ENCODE data around the gene EIF1AY. TPM values are rescaled to one million over a fixed set of nuclear protein-coding genes. Genes with fewer than 3 reads are reported as not detected.
A peak's percentile ranks its signal among the peaks of the same experiment; 100 is the strongest.

Gene EIF1AY
- total RNA-seq, 1 donor from 2014 or later, result 35.8 TPM

GRCh38 chrY:20559873-20560512 is 15.6 kb upstream of the EIF1AY start:
- no peaks in the 10 kb centered on the region for H3K4me1 Mint-ChIP-seq
- no peak overlapping the region for H3K4me3 Mint-ChIP-seq
- no peaks in the 10 kb centered on the region for H3K36me3 Mint-ChIP-seq (ENCODE audit: low read depth)
- no peaks in the 10 kb centered on the region for H3K9me3 Mint-ChIP-seq
- no peak for TF ChIP-seq CTCF (IDR thresholded peaks at IDR 0.05)
- DNase-seq (no peak), ATAC-seq (ENCODE audit: low read depth) (no peak)
- POLR2A ChIA-PET, result interaction anchor here (0.6 kb wide), 2 partner anchors 233 to 700 kb away, joined by 3 to 4 read pairs; no protein-coding TSS in a partner anchor
- H3K27ac Mint-ChIP-seq, result no peak overlapping the region
- H3K27me3 Mint-ChIP-seq, result no peaks in the 10 kb centered on the region
- intact Hi-C loops (cut with micrococcal nuclease), result no loop called here
- CTCF ChIA-PET, result interaction anchor here (1.1 to 1.4 kb wide), 5 partner anchors 12 to 702 kb away, joined by 3 to 7 read pairs (median 4); no protein-coding TSS in a partner anchor

GRCh38 chrY:20571306-20571705 is 4.3 kb upstream of the EIF1AY start:
- Mint-ChIP-seq H3K27ac (no peak overlapping the region), H3K27me3 (no peaks in the 10 kb centered on the region), H3K9me3 (no peaks in the 10 kb centered on the region), H3K4me1 (peaks cover 19% of the 10 kb centered on the region), H3K36me3 (ENCODE audit: low read depth) (peaks cover 7% of the 10 kb centered on the region), H3K4me3 (no peak overlapping the region)
- TF ChIP-seq CTCF (IDR thresholded peaks at IDR 0.05), result no peak
- DNase-seq (no peak), ATAC-seq (ENCODE audit: low read depth) (no peak)
- POLR2A ChIA-PET, result interaction anchor here (0.5 kb wide), 1 partner anchor 22 kb away, joined by 3 read pairs; no protein-coding TSS in a partner anchor
- intact Hi-C loops (cut with micrococcal nuclease), result loop anchor here (10.0 kb wide), 1 partner anchor 673 kb away; no protein-coding TSS in a partner anchor
- CTCF ChIA-PET, result no interaction called here

- Mint-ChIP-seq H3K27me3 (no peaks in the 10 kb centered on the region), H3K27ac (peak overlapping the region; percentile 93), H3K9me3 (no peaks in the 10 kb centered on the region), H3K36me3 (ENCODE audit: low read depth) (peaks cover 24% of the 10 kb centered on the region), H3K4me1 (peaks cover 35% of the 10 kb centered on the region), H3K4me3 (peak overlapping the region; percentile 90)
- CTCF ChIA-PET, result interaction anchor here (1.3 to 2.0 kb wide), 3 partner anchors 72 to 683 kb away, joined by 3 to 5 read pairs (median 4); no protein-coding TSS in a partner anchor
- intact Hi-C loops (cut with micrococcal nuclease), result loop anchor here (1.0 to 10.0 kb wide), 6 partner anchors 164 to 829 kb away; no protein-coding TSS in a partner anchor
- POLR2A ChIA-PET, result interaction anchor here (0.7 to 1.4 kb wide), 10 partner anchors 83 to 1009 kb away, joined by 3 to 9 read pairs (median 4); no protein-coding TSS in a partner anchor
- DNase-seq, result no peak
- no peak for TF ChIP-seq CTCF (IDR thresholded peaks at IDR 0.05)
- ATAC-seq (ENCODE audit: low read depth), result no peak
These were observed 930 bp downstream of the EIF1AY start for GRCh38 chrY:20576506-20576905.

- no peak for ATAC-seq (ENCODE audit: low read depth)
- no peaks in the 10 kb centered on the region for H3K27me3 Mint-ChIP-seq
- intact Hi-C loops (cut with micrococcal nuclease), result loop anchor here (5.0 to 10.0 kb wide), 4 partner anchors 319 to 831 kb away; no protein-coding TSS in a partner anchor
- H3K9me3 Mint-ChIP-seq, result no peaks in the 10 kb centered on the region
- H3K36me3 Mint-ChIP-seq (ENCODE audit: low read depth), result peaks cover 33% of the 10 kb centered on the region
- ChIA-PET POLR2A (interaction anchor here (0.7 kb wide), 1 partner anchor 157 kb away, joined by 4 read pairs; no protein-coding TSS in a partner anchor), CTCF (no interaction called here)
- no peak overlapping the region for H3K27ac Mint-ChIP-seq
- peak overlapping the region; percentile 57 for H3K4me3 Mint-ChIP-seq
- no peak for DNase-seq
- TF ChIP-seq CTCF (IDR thresholded peaks at IDR 0.05), result no peak
- peaks cover 33% of the 10 kb centered on the region for H3K4me1 Mint-ChIP-seq
These were observed 2.6 kb downstream of the EIF1AY start for GRCh38 chrY:20578206-20578605.

DNA sequence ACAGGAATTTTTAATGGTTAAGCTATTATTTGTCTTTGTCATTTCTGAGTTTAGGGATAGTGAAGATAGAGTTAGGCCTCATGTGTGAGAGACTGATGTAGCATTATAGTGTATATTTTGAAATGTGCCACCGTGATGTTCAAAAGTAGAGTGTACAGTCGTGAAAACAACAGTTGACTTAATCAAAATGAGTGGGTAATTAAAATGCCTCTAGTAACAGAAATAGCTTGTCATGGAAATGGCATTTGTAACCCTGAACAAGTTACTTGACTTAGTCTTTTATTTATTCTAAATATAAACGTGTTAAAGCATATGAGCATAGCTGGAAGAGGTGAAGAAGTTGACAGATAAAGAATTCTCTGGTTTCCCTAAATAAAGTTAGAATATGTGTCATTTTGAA is 6.1 kb downstream of the EIF1AY start:
- no peaks in the 10 kb centered on the region for H3K9me3 Mint-ChIP-seq
- H3K27ac Mint-ChIP-seq, result no peak overlapping the region
- H3K27me3 Mint-ChIP-seq, result no peaks in the 10 kb centered on the region
- no peak overlapping the region for H3K4me3 Mint-ChIP-seq
- no peak for TF ChIP-seq CTCF (IDR thresholded peaks at IDR 0.05)
- peaks cover 41% of the 10 kb centered on the region for H3K36me3 Mint-ChIP-seq (ENCODE audit: low read depth)
- no peak for DNase-seq
- ChIA-PET POLR2A (no interaction called here), CTCF (no interaction called here)
- H3K4me1 Mint-ChIP-seq, result peaks cover 17% of the 10 kb centered on the region
- no peak for ATAC-seq (ENCODE audit: low read depth)
- intact Hi-C loops (cut with micrococcal nuclease), result no loop called here

Measured in activated B cell treated with CpG ODN at 0.5 μM for 24 hours (primary cell).